H1 (cell line): ENCODE measurements around the gene SEMA5B. TPM values are rescaled to one million over a fixed set of nuclear protein-coding genes. Genes with fewer than 3 reads are reported as not detected.

Experiments
- CTCF ChIA-PET: fragments of 300-600 bp; sonication (Branson Sonifier 250); formaldehyde crosslinking; loops from one replicate; lab custom pipeline; 2021; ENCODE audit not compliant: partially characterized antibody; lab: Charles Lee
- POLR2A ChIA-PET: fragments of 300-600 bp; sonication (Branson Sonifier 250); formaldehyde crosslinking; loops from one replicate; lab custom pipeline; 2021; ENCODE audit warnings: inconsistent platforms; ENCODE audit not compliant: partially characterized antibody; lab: Charles Lee
- DNase-seq, 2 experiments: peaks; one replicate each; pipeline versions ENCODE4 v3.0.0 to v3.0.0-alpha.2; 2010 to 2022; ENCODE audit warnings: low spot score in 2 of 2, low read depth in 1 of 2, mixed read lengths in 1 of 2
- FAIRE-seq: peaks from 2 replicates; lab custom pipeline; 2011; peaks lifted over from hg19 to GRCh38; lab: Jason Lieb, UNC
- H2AFZ ChIP-seq: 2 replicates; pipeline ENCODE4 v1.8.1; 2012; ENCODE audit warnings: low read length, inconsistent platforms
- H2AK5ac ChIP-seq: 2 replicates; pipeline ENCODE4 v1.6.1; 2013; ENCODE audit warnings: low read depth, low read length
- H2BK120ac ChIP-seq: replicated peaks from 2 replicates; pipeline ENCODE3; 2013; ENCODE audit warnings: low read depth, low read length, inconsistent platforms
- H2BK12ac ChIP-seq: 2 replicates; pipeline ENCODE4 v1.6.1; 2013; ENCODE audit warnings: low read depth, low read length
- H2BK15ac ChIP-seq: 2 replicates; pipeline ENCODE4 v1.6.1; 2013; ENCODE audit warnings: low read length
- H2BK20ac ChIP-seq: 2 replicates; pipeline ENCODE4 v1.6.1; 2013; ENCODE audit warnings: low read length
- H2BK5ac ChIP-seq: 2 replicates; pipeline ENCODE4 v1.6.1; 2013; ENCODE audit warnings: low read depth, low read length
- H3K14ac ChIP-seq: 2 replicates; pipeline ENCODE4 v1.6.1; 2013; ENCODE audit warnings: inconsistent platforms; ENCODE audit not compliant: insufficient read length
- H3K18ac ChIP-seq: 2 replicates; pipeline ENCODE4 v1.6.1; 2013; ENCODE audit warnings: low read length; ENCODE audit errors: extremely low read depth
- H3K23ac ChIP-seq: 2 replicates; pipeline ENCODE4 v1.6.1; 2013; ENCODE audit warnings: inconsistent platforms; ENCODE audit not compliant: insufficient read length
- H3K23me2 ChIP-seq: 2 replicates; pipeline ENCODE4 v1.6.1; 2013; ENCODE audit warnings: low read depth, low read length
- H3K27ac ChIP-seq: 2 replicates; pipeline ENCODE4 v1.6.1; 2011; ENCODE audit warnings: low read depth, low read length, inconsistent platforms
- H3K27me3 ChIP-seq, 4 experiments: replicated peaks in 1 of 4; 1 replicate in 1 of 4; 2 replicates in 3 of 4; pipeline versions ENCODE4 v1.6.1 to v1.8.1; 2011 to 2013; ENCODE audit warnings: low read length in 3 of 4, mild to moderate bottlenecking in 3 of 4, inconsistent platforms in 2 of 4, mixed read lengths in 2 of 4, moderate library complexity in 1 of 4; ENCODE audit not compliant: control insufficient read depth in 3 of 4, insufficient read depth in 3 of 4; ENCODE audit errors: extremely low read depth in 1 of 4
- H3K36me3 ChIP-seq, 4 experiments: 2 replicates each; pipeline versions ENCODE4 v1.6.1 to v1.8.1; 2011 to 2013; ENCODE audit warnings: mild to moderate bottlenecking in 4 of 4, low read length in 3 of 4, moderate library complexity in 2 of 4, control low read depth in 1 of 4, inconsistent platforms in 1 of 4; ENCODE audit not compliant: insufficient read depth in 4 of 4, control insufficient read depth in 2 of 4
- H3K4ac ChIP-seq: replicated peaks from 2 replicates; pipeline ENCODE3; 2013; ENCODE audit warnings: low read length, low read depth, mixed read lengths, inconsistent platforms; ENCODE audit not compliant: insufficient read length
- H3K4me1 ChIP-seq, 4 experiments: replicated peaks in 1 of 4; 1 replicate in 1 of 4; 2 replicates in 3 of 4; pipeline versions ENCODE4 v1.6.1 to v1.8.1; 2011 to 2013; ENCODE audit warnings: low read length in 3 of 4, inconsistent platforms in 2 of 4, mixed read lengths in 1 of 4; ENCODE audit not compliant: insufficient read depth in 4 of 4, control insufficient read depth in 3 of 4
- H3K4me2 ChIP-seq, 2 experiments: 2 replicates each; pipeline versions ENCODE4 v1.6.1 to v1.8.1; 2011 to 2013; ENCODE audit warnings: low read depth in 2 of 2, low read length in 2 of 2, control low read depth in 1 of 2, inconsistent platforms in 1 of 2, mild to moderate bottlenecking in 1 of 2; ENCODE audit not compliant: insufficient read depth in 1 of 2
- H3K4me3 ChIP-seq, 4 experiments: fragments of 200-600, 300-600 bp in 1 of 4; sonication (generic), shearing (Covaris generic), sonication (Bioruptor Twin) in 1 of 4; 2 replicates each; pipeline versions ENCODE4 v1.5.1 to v1.8.1; 2011 to 2016; ENCODE audit warnings: low read length in 4 of 4, low read depth in 3 of 4, control low read depth in 2 of 4, inconsistent platforms in 2 of 4, mild to moderate bottlenecking in 2 of 4, mixed read lengths in 1 of 4, moderate library complexity in 1 of 4; ENCODE audit not compliant: insufficient read depth in 2 of 4; ENCODE audit errors: extremely low read depth in 1 of 4
- H3K56ac ChIP-seq: replicated peaks from 2 replicates; pipeline ENCODE3; 2013; ENCODE audit warnings: low read depth, mild to moderate bottlenecking, mixed read lengths, low read length, inconsistent platforms; ENCODE audit not compliant: insufficient read length
- H3K79me1 ChIP-seq: 2 replicates; pipeline ENCODE4 v1.6.1; 2013; ENCODE audit warnings: low read depth, low read length, control low read depth
- H3K79me2 ChIP-seq, 2 experiments: 2 replicates each; pipeline versions ENCODE4 v1.6.1 to v1.8.1; 2012 to 2013; ENCODE audit warnings: low read length in 2 of 2, mild to moderate bottlenecking in 2 of 2, inconsistent platforms in 1 of 2; ENCODE audit not compliant: insufficient read depth in 2 of 2, control insufficient read depth in 1 of 2
- H3K9ac ChIP-seq, 4 experiments: replicated peaks in 1 of 4; 1 replicate in 1 of 4; 2 replicates in 3 of 4; pipeline versions ENCODE4 v1.6.1 to v1.8.1; 2011 to 2013; ENCODE audit warnings: low read depth in 3 of 4, low read length in 3 of 4, control low read depth in 2 of 4, mild to moderate bottlenecking in 2 of 4, moderate library complexity in 2 of 4, inconsistent platforms in 1 of 4; ENCODE audit errors: extremely low read depth in 1 of 4
- H3K9me3 ChIP-seq, 2 experiments: 2 replicates each; pipeline versions ENCODE4 v1.6.1 to v1.8.1; 2012 to 2013; ENCODE audit warnings: mild to moderate bottlenecking in 2 of 2, moderate library complexity in 2 of 2, control low read depth in 1 of 2, inconsistent platforms in 1 of 2, low read depth in 1 of 2, low read length in 1 of 2, mixed read lengths in 1 of 2; ENCODE audit not compliant: insufficient read depth in 2 of 2
- H4K20me1 ChIP-seq, 2 experiments: replicated peaks in 1 of 2; 2 replicates each; pipeline versions ENCODE3 to v1.8.1; 2011 to 2013; ENCODE audit warnings: inconsistent platforms in 2 of 2, low read length in 2 of 2, mild to moderate bottlenecking in 1 of 2; ENCODE audit not compliant: insufficient read depth in 2 of 2, control insufficient read depth in 1 of 2
- H4K5ac ChIP-seq: 2 replicates; pipeline ENCODE4 v1.6.1; 2013; ENCODE audit warnings: low read length, low read depth, mixed read lengths, inconsistent platforms; ENCODE audit not compliant: insufficient read length
- H4K8ac ChIP-seq: 2 replicates; pipeline ENCODE4 v1.8.0; 2013; ENCODE audit warnings: mild to moderate bottlenecking, moderate library complexity, low read length, inconsistent platforms; ENCODE audit not compliant: insufficient read depth; ENCODE audit errors: extremely low read depth
- H4K91ac ChIP-seq: replicated peaks from 2 replicates; pipeline ENCODE3; 2013; ENCODE audit warnings: low read length, mixed read lengths, inconsistent platforms; ENCODE audit not compliant: insufficient read length
- HDAC2 ChIP-seq, 2 experiments: fragments of 300-600 bp in 1 of 2; sonication (generic) in 1 of 2; IDR thresholded peaks; 2 replicates each; pipeline ENCODE4 v1.6.1; 2011 to 2012; ENCODE audit warnings: low read depth in 2 of 2, low read length in 2 of 2, mild to moderate bottlenecking in 2 of 2, moderate library complexity in 2 of 2, borderline replicate concordance in 1 of 2, inconsistent platforms in 1 of 2
- KDM1A ChIP-seq: fragments of 200-600, 300-600 bp; sonication (generic); IDR thresholded peaks from 2 replicates; pipeline ENCODE4 v1.7.1; 2016; ENCODE audit warnings: mild to moderate bottlenecking, low read length, borderline replicate concordance
- RAD21 ChIP-seq, 2 experiments: IDR thresholded peaks in 1 of 2; conservative IDR thresholded peaks in 1 of 2; 2 replicates each; pipeline ENCODE4 v1.6.1; 2011; ENCODE audit warnings: low read depth in 2 of 2, low read length in 2 of 2, improper control_type of control experiment in 1 of 2, inconsistent platforms in 1 of 2, mild to moderate bottlenecking in 1 of 2, moderate library complexity in 1 of 2
- WGBS, 2 experiments: shearing (Covaris generic) in 1 of 2; methylation state at CpG; one replicate each; pipeline versions ENCODE4 v1.1.6 to v1.1.7; 2013 to 2015; ENCODE audit warnings: low lambda C conversion rate in 2 of 2, mixed read lengths in 2 of 2, inconsistent platforms in 1 of 2, low coverage in 1 of 2, missing lambda C conversion rate in 1 of 2; ENCODE audit not compliant: insufficient replicate concordance in 2 of 2, insufficient coverage in 1 of 2, insufficient read length in 1 of 2; ENCODE audit errors: extremely low coverage in 1 of 2, missing lambda C conversion rate in 1 of 2; 5-methylcytosine and 5-hydroxymethylcytosine counted together
- polyA plus RNA-seq, 7 experiments: library from polyadenylated mRNA; depleted of rRNA in 3 of 7; stranded (reverse) in 5 of 7; unstranded in 2 of 7; fragments of >200 nt in 5 of 7; fragments of 200-250 nt in 2 of 7; gene quantifications; 1 replicate in 5 of 7; 2 replicates in 1 of 7; 4 replicates in 1 of 7; pipeline versions ENCODE4 v1.2.1 to v1.2.3, GENCODE V29; 2011 to 2013; ENCODE audit warnings: missing spikeins in 2 of 7, mixed read lengths in 2 of 7
- total RNA-seq: library from RNA; stranded (reverse); fragmentation: NEBNext Ultra II Directional; extraction: Animal tissue kit (Norgen Biotek cat#: 25700); gene quantifications from 2 replicates; pipeline ENCODE4 v1.2.1, GENCODE V29; 2021

Gene SEMA5B
- total and polyA plus RNA-seq, 2 of the 8 experiments (the other 6 are each of a cell fraction or from before 2014, with no cell fraction given): 13.1 to 22.4 TPM

- H3K27me3 ChIP-seq: peaks cover 0 to 15% (median 12%) of the 10 kb centered on the region in 4 experiments; a peak in 4 of 7 replicates
- no peak overlapping the region for H3K23ac ChIP-seq
- H2AK5ac ChIP-seq: no peak overlapping the region
- no peaks in the 10 kb centered on the region for H4K20me1 ChIP-seq
- CTCF ChIA-PET: interaction anchor here (6.4 kb wide), 1 partner anchor 15 kb away, joined by 57 read pairs; no protein-coding TSS in a partner anchor
- no peak overlapping the region for H4K91ac ChIP-seq
- WGBS, 2 experiments: 92% methylated on average over 3 of the region's 3 CpGs; no CpG with 5 or more reads in 1 of the 2 experiments
- no peak overlapping the region for H4K5ac ChIP-seq
- no peak overlapping the region for H2BK15ac ChIP-seq
- no peak overlapping the region for H3K18ac ChIP-seq
- H3K4me2 ChIP-seq: no peak overlapping the region
- no peaks in the 10 kb centered on the region; the same call in 1 of the 2 replicates for H3K79me1 ChIP-seq
- no peak overlapping the region for H3K27ac ChIP-seq
- TF ChIP-seq KDM1A (0 out of 2 replicates have a peak, but pooled peaks have one; percentile 24), HDAC2 (IDR thresholded peaks at IDR 0.05; ENCODE audit: borderline replicate concordance in 1 of 2, low read depth in 2 of 2, low read length in 2 of 2) (no peak), RAD21 (IDR thresholded peaks at IDR 0.05 in 1 of 2, conservative IDR thresholded peaks at IDR 0.05 in 1 of 2; ENCODE audit: low read depth in 2 of 2, low read length in 2 of 2) (no peak)
- no peak overlapping the region for H3K4me3 ChIP-seq
- H2BK5ac ChIP-seq: no peak overlapping the region
- no peaks in the 10 kb centered on the region for H3K36me3 ChIP-seq
- no peak overlapping the region for H2AFZ ChIP-seq
- no peak for FAIRE-seq
- H2BK120ac ChIP-seq: no peak overlapping the region
- H2BK20ac ChIP-seq: no peak overlapping the region
- H3K4ac ChIP-seq: no peak overlapping the region
- H3K9me3 ChIP-seq: no peaks in the 10 kb centered on the region
- H3K4me1 ChIP-seq: peaks cover 0 to 3% (median 2%) of the 10 kb centered on the region in 4 experiments; a peak in 4 of 7 replicates
- no peak overlapping the region for H4K8ac ChIP-seq
- H3K9ac ChIP-seq: no peak overlapping the region
- no peak overlapping the region for H3K56ac ChIP-seq
- peaks cover 6% of the 10 kb centered on the region; the same call in 1 of the 2 replicates for H3K23me2 ChIP-seq
- no peaks in the 10 kb centered on the region for H3K79me2 ChIP-seq
- H2BK12ac ChIP-seq: no peak overlapping the region
- POLR2A ChIA-PET: no interaction called here
- no peak for DNase-seq
- no peak overlapping the region for H3K14ac ChIP-seq
Measured at GRCh38 chr3:122926811-122927210, 100.8 kb downstream of the SEMA5B start.
